Activated T-helper 2 cell treated with anti-CD3 and anti-CD28 coated beads, Interferon-gamma antibody, Interleukin-2, Interleukin-4, amounts not matched to agents 10 μg/mL and 5 μg/mL and 100 μg/mL, durations not matched to agents 14 hours and 24 hours and 36 hours (primary cell): Measurements from ENCODE around the gene EYS. TPM values are rescaled to one million over a fixed set of nuclear protein-coding genes. Genes with fewer than 3 reads are reported as not detected.

Experiments used
- DNase-seq: peaks from one replicate; pipeline ENCODE4 v3.0.0; 2021; ENCODE audit warnings: low spot score
- H3K27ac Mint-ChIP-seq: one replicate; pipeline ENCODE4 v1.8.0; 2021; ENCODE audit warnings: mixed read lengths
- H3K27me3 Mint-ChIP-seq: one replicate; pipeline ENCODE4 v1.8.0; 2021; ENCODE audit warnings: low read depth, mixed read lengths
- H3K36me3 Mint-ChIP-seq: one replicate; pipeline ENCODE4 v1.8.0; 2021; ENCODE audit warnings: low read depth, mixed read lengths
- H3K4me1 Mint-ChIP-seq: one replicate; pipeline ENCODE4 v1.8.0; 2021; ENCODE audit warnings: low read depth, mixed read lengths
- H3K4me3 Mint-ChIP-seq: one replicate; pipeline ENCODE4 v1.8.0; 2021; ENCODE audit warnings: low read depth, mild to moderate bottlenecking, moderate library complexity, mixed read lengths
- H3K9me3 Mint-ChIP-seq: one replicate; pipeline ENCODE4 v1.8.0; 2021; ENCODE audit warnings: mixed read lengths
- intact Hi-C: fragments of 100-400 bp; cut with micrococcal nuclease; formaldehyde crosslinking; loops from one replicate; pipeline ENCODE4 v1.15.1; 2023
- total RNA-seq: library from RNA; stranded (reverse); gene quantifications from 2 replicates; pipeline ENCODE4 v1.2.3, GENCODE V29; 2022

EYS gene
- total RNA-seq, 1 donor from 2014 or later: not detected

- Mint-ChIP-seq H3K27ac (no peak overlapping the region), H3K36me3 (no peaks in the 10 kb centered on the region), H3K9me3 (peaks cover 40% of the 10 kb centered on the region), H3K4me3 (no peak overlapping the region), H3K4me1 (no peaks in the 10 kb centered on the region), H3K27me3 (no peaks in the 10 kb centered on the region)
- intact Hi-C loops: no loop called here
- DNase-seq: no peak
These were observed 1371.8 kb downstream of the EYS start for GRCh38 chr6:64335195-64335594.

DNA sequence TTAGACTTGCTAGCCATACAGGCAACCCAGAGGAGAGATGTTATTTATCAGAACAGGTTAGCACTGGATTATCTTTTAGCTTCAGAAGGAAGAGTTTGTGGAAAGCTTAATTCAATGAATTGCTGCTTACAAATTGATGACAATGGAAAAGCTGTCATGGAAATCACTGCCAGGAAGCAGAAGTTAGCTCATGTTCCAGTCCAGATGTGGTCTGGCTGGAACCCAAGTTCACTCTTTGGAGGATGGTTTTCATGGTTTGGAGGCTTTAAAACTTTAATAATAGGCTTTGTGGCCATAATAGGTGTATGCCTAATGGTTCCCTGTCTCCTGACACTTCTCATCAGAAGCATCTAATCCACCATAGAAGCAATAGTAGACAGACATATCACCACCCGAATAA lies 1372.4 kb downstream of the EYS start:
- DNase-seq: no peak
- Mint-ChIP-seq H3K27me3 (no peaks in the 10 kb centered on the region), H3K36me3 (no peaks in the 10 kb centered on the region), H3K9me3 (peaks cover 37% of the 10 kb centered on the region), H3K27ac (no peak overlapping the region), H3K4me1 (no peaks in the 10 kb centered on the region), H3K4me3 (no peak overlapping the region)
- intact Hi-C loops: no loop called here

GRCh38 chr6:64330694-64331307 lies 1376.2 kb downstream of the EYS start:
- Mint-ChIP-seq H3K27me3 (no peaks in the 10 kb centered on the region), H3K4me1 (no peaks in the 10 kb centered on the region), H3K9me3 (peaks cover 14% of the 10 kb centered on the region), H3K4me3 (no peak overlapping the region), H3K36me3 (no peaks in the 10 kb centered on the region), H3K27ac (no peak overlapping the region)
- DNase-seq: peak; percentile 9
- intact Hi-C loops: loop anchor here (2.0 kb wide), 1 partner anchor 408 kb away; no protein-coding TSS in a partner anchor

DNA sequence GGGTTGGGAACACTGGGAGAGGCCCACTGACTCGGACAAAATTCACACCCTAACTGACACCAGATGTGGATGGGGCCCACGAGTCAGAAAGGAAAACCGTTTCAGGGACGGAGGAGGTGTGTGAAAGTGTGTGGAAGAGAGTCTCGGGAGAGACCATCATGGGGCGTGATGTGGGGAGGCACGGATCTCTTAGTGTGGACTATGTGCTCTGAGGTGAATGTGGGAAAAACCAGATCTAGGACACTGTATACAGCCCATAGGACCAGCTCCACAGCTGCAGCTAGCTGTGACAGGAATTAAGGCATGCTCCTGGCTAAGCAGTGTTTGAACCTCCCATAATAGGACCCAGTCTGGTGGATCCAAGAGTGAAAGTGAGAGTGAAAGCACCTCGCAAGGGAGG lies 1380.1 kb downstream of the EYS start:
- H3K27ac Mint-ChIP-seq: no peak overlapping the region
- H3K36me3 Mint-ChIP-seq: no peaks in the 10 kb centered on the region
- DNase-seq: no peak
- H3K9me3 Mint-ChIP-seq: peaks cover 18% of the 10 kb centered on the region
- H3K4me1 Mint-ChIP-seq: no peaks in the 10 kb centered on the region
- no peak overlapping the region for H3K4me3 Mint-ChIP-seq
- H3K27me3 Mint-ChIP-seq: no peaks in the 10 kb centered on the region
- intact Hi-C loops: no loop called here

DNA sequence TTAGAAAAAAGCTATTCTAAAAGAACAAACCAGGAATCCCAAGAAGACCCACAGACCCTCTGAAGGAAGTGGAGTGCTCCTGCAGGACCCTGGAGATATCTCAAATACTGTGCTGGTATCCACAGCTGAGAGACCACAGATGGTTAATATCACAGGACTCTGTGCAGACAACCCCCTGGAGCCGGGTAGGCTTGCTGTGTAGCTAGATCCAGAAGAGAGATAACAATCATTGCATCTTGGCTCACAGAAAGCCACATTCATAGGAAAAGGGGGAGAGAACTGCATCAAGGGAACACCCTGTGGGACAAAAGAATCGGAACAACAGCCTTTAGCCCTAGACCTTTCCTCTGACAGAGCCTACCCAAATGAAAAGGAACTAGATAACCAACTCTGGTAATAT lies 1381.9 kb downstream of the EYS start:
- Mint-ChIP-seq H3K4me3 (no peak overlapping the region), H3K27ac (no peak overlapping the region), H3K36me3 (no peaks in the 10 kb centered on the region), H3K4me1 (no peaks in the 10 kb centered on the region), H3K9me3 (peaks cover 15% of the 10 kb centered on the region), H3K27me3 (no peaks in the 10 kb centered on the region)
- intact Hi-C loops: no loop called here
- no peak for DNase-seq

DNA sequence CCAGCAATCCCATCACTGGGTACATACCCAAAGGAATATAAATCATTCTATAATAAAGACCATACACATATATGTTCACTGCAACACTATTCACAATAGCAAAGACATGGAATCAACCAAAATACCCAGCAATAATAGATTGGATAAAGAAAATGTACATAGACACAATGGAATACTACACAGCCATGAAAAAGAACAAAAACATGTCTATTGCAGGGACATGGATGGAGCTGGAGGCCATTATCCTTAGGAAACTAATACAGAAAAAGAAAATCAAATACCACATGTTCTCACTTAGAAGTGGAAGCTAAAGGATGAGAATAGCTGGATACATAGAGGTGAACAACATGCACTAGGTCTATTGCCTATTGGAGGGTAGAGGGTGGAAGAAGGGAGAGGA lies 1396.8 kb downstream of the EYS start:
- no peak for DNase-seq
- Mint-ChIP-seq H3K9me3 (peaks cover 30% of the 10 kb centered on the region), H3K27me3 (no peaks in the 10 kb centered on the region), H3K36me3 (no peaks in the 10 kb centered on the region), H3K4me1 (no peaks in the 10 kb centered on the region), H3K4me3 (no peak overlapping the region), H3K27ac (no peak overlapping the region)
- intact Hi-C loops: no loop called here

GRCh38 chr6:64301307-64302236 lies 1405.5 kb downstream of the EYS start:
- intact Hi-C loops: no loop called here
- Mint-ChIP-seq H3K9me3 (peaks cover 36% of the 10 kb centered on the region), H3K4me1 (no peaks in the 10 kb centered on the region), H3K27me3 (no peaks in the 10 kb centered on the region), H3K27ac (no peak overlapping the region), H3K36me3 (no peaks in the 10 kb centered on the region), H3K4me3 (no peak overlapping the region)
- DNase-seq: no peak

DNA sequence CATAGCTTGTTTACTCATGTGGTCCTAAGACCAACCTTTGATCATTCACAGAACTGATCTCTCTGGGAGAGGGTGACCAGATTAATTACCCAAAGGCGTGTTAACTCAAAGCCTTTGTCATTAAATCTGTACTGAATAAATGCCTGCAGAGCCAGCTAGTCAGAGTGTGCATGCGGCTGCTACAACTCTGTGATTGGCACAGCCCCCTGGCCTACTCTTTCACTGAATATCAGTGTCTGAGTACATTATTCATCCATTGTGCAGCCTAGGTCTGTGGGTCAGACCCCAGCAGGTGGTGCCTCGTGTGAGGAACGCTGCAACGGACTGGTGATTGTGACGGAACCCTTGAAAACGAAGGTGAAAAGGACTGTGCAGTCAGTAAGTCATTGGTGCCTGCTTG lies 1407.8 kb downstream of the EYS start:
- intact Hi-C loops: no loop called here
- no peaks in the 10 kb centered on the region for H3K36me3 Mint-ChIP-seq
- H3K27me3 Mint-ChIP-seq: no peaks in the 10 kb centered on the region
- no peaks in the 10 kb centered on the region for H3K4me1 Mint-ChIP-seq
- H3K9me3 Mint-ChIP-seq: peaks cover 40% of the 10 kb centered on the region
- H3K27ac Mint-ChIP-seq: no peak overlapping the region
- H3K4me3 Mint-ChIP-seq: no peak overlapping the region
- DNase-seq: no peak

- H3K9me3 Mint-ChIP-seq: peaks cover 28% of the 10 kb centered on the region
- H3K27me3 Mint-ChIP-seq: no peaks in the 10 kb centered on the region
- H3K4me1 Mint-ChIP-seq: no peaks in the 10 kb centered on the region
- DNase-seq: no peak
- H3K27ac Mint-ChIP-seq: no peak overlapping the region
- H3K36me3 Mint-ChIP-seq: no peaks in the 10 kb centered on the region
- H3K4me3 Mint-ChIP-seq: no peak overlapping the region
- intact Hi-C loops: no loop called here
These were observed 1413.0 kb downstream of the EYS start for GRCh38 chr6:64294034-64294433.

DNA sequence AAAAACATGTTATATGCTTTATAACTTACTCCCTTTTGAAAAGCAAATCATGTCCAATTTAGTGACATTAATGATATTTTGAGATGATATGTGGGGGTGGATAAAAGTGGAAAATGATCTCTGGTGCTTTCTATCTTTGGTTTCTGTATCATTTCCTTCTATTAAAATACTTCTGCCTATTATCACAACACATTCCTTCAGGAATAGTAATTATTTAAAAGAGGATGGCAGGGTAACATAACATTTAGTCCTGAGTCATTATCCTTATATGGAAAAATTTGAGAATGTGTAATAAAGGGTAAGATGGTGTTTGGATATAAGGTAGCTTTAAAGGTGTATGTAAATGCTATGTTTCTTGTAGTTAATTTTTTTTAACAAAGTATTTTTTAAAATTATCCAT lies 1413.7 kb downstream of the EYS start:
- no peak overlapping the region for H3K4me3 Mint-ChIP-seq
- no peak overlapping the region for H3K27ac Mint-ChIP-seq
- H3K36me3 Mint-ChIP-seq: no peaks in the 10 kb centered on the region
- no peak for DNase-seq
- H3K27me3 Mint-ChIP-seq: no peaks in the 10 kb centered on the region
- no peaks in the 10 kb centered on the region for H3K4me1 Mint-ChIP-seq
- intact Hi-C loops: no loop called here
- peaks cover 28% of the 10 kb centered on the region for H3K9me3 Mint-ChIP-seq

DNA sequence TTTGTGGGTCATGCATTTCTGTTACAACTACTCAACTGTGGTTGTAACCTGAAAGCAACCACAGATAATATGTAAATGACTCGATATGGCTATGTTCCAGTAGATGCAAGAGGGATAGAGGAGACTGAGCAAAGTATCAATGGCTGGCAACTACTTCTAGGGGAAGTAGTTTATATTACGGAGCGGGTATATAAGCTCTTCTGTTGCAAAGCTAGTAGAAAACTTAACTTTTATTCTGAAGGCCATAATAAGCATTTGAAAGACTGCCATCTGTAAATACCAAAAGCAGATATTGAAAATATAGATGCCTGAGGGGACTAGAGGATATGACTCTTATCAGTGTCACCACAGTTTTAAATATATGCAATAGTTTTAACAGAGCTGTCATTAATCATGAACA lies 1416.2 kb downstream of the EYS start:
- Mint-ChIP-seq H3K36me3 (no peaks in the 10 kb centered on the region), H3K9me3 (peaks cover 21% of the 10 kb centered on the region), H3K27ac (no peak overlapping the region), H3K27me3 (no peaks in the 10 kb centered on the region), H3K4me1 (no peaks in the 10 kb centered on the region), H3K4me3 (no peak overlapping the region)
- DNase-seq: no peak
- intact Hi-C loops: no loop called here

GRCh38 chr6:64289931-64290330 lies 1417.1 kb downstream of the EYS start:
- peaks cover 20% of the 10 kb centered on the region for H3K9me3 Mint-ChIP-seq
- H3K27me3 Mint-ChIP-seq: no peaks in the 10 kb centered on the region
- intact Hi-C loops: no loop called here
- no peaks in the 10 kb centered on the region for H3K4me1 Mint-ChIP-seq
- no peaks in the 10 kb centered on the region for H3K36me3 Mint-ChIP-seq
- DNase-seq: no peak
- no peak overlapping the region for H3K4me3 Mint-ChIP-seq
- H3K27ac Mint-ChIP-seq: no peak overlapping the region

GRCh38 chr6:64288351-64288750 lies 1418.7 kb downstream of the EYS start:
- Mint-ChIP-seq H3K9me3 (peaks cover 20% of the 10 kb centered on the region), H3K4me1 (no peaks in the 10 kb centered on the region), H3K4me3 (no peak overlapping the region), H3K27me3 (no peaks in the 10 kb centered on the region), H3K36me3 (no peaks in the 10 kb centered on the region), H3K27ac (no peak overlapping the region)
- DNase-seq: no peak
- intact Hi-C loops: no loop called here
